Neural cell (in vitro differentiated cells): Measurements from ENCODE around the gene GTF2IRD1. TPM values are rescaled to one million over a fixed set of nuclear protein-coding genes. Genes with fewer than 3 reads are reported as not detected.
A peak's percentile ranks its signal among the peaks of the same experiment; 100 is the strongest.

Experiments
- H2AFZ ChIP-seq: fragments of 200-600, 300-800 bp; sonication (generic), shearing (Covaris generic); 2 replicates; pipeline ENCODE4 v1.6.0; 2014; ENCODE audit warnings: low read depth, mild to moderate bottlenecking, antibody characterized with exemption, low read length, moderate library complexity
- H3F3A ChIP-seq: fragments of 200-600 bp; shearing (Covaris generic); 2 replicates; pipeline ENCODE4 v1.6.1; 2016; ENCODE audit warnings: mild to moderate bottlenecking, moderate library complexity, mixed read lengths, antibody characterized with exemption, low read length; ENCODE audit not compliant: insufficient read depth, poor library complexity, severe bottlenecking
- H3K27ac ChIP-seq: fragments of 200-600, 300-800 bp; sonication (generic), shearing (Covaris generic); 2 replicates; pipeline ENCODE4 v1.5.1; 2014; ENCODE audit warnings: mild to moderate bottlenecking, low read length, moderate library complexity
- H3K27me3 ChIP-seq: fragments of 300-800, 200-600 bp; sonication (generic), shearing (Covaris generic); 2 replicates; pipeline ENCODE4 v1.6.0; 2014; ENCODE audit warnings: mild to moderate bottlenecking, low read depth, low read length, moderate library complexity; ENCODE audit not compliant: insufficient read depth
- H3K36me3 ChIP-seq: fragments of 300-800, 200-600 bp; sonication (generic), shearing (Covaris generic); 2 replicates; pipeline ENCODE4 v1.5.1; 2014; ENCODE audit warnings: mild to moderate bottlenecking, antibody characterized with exemption, low read length, moderate library complexity; ENCODE audit not compliant: insufficient read depth
- H3K4me2 ChIP-seq: fragments of 300-800, 200-600 bp; sonication (generic), shearing (Covaris generic); 2 replicates; pipeline ENCODE4 v1.6.0; 2014; ENCODE audit warnings: mild to moderate bottlenecking, low read length
- H3K4me3 ChIP-seq: fragments of 300-800, 200-600 bp; sonication (generic), shearing (Covaris generic); 2 replicates; pipeline ENCODE4 v1.5.1; 2014; ENCODE audit warnings: mild to moderate bottlenecking, low read length, moderate library complexity
- H3K79me2 ChIP-seq: fragments of 200-600 bp; shearing (Covaris generic); replicated peaks from 2 replicates; pipeline ENCODE4 v1.6.0; 2014; ENCODE audit warnings: mild to moderate bottlenecking, low read length, moderate library complexity; ENCODE audit not compliant: insufficient read depth
- H3K9ac ChIP-seq: fragments of 300-800, 200-600 bp; sonication (generic), shearing (Covaris generic); 2 replicates; pipeline ENCODE4 v1.6.1; 2016; ENCODE audit warnings: mild to moderate bottlenecking, low read length, mixed read lengths
- H3K9me2 ChIP-seq: fragments of 200-600 bp; shearing (Covaris generic); 2 replicates; pipeline ENCODE4 v1.6.1; 2016; ENCODE audit warnings: mild to moderate bottlenecking, low read length, mixed read lengths; ENCODE audit not compliant: insufficient read depth
- H3K9me3 ChIP-seq: fragments of 200-600, 300-800 bp; sonication (generic), shearing (Covaris generic); 2 replicates; pipeline ENCODE4 v1.6.1; 2016; ENCODE audit warnings: mild to moderate bottlenecking, mixed run types, low read length, moderate library complexity, mixed read lengths
- H4K20me1 ChIP-seq: fragments of 200-600 bp; shearing (Covaris generic); 2 replicates; pipeline ENCODE4 v1.6.1; 2016; ENCODE audit warnings: mild to moderate bottlenecking, mixed run types; ENCODE audit not compliant: insufficient read depth
- CTCF ChIP-seq: fragments of 450-650 bp; IDR thresholded peaks from 2 replicates; pipeline ENCODE4 v1.5.1; 2014; ENCODE audit warnings: antibody characterized with exemption, mild to moderate bottlenecking, moderate library complexity; ENCODE audit not compliant: poor library complexity, severe bottlenecking
- EP300 ChIP-seq: fragments of 450-650 bp; conservative IDR thresholded peaks from 2 replicates; pipeline ENCODE4 v1.6.1; 2014; ENCODE audit warnings: antibody characterized with exemption, mild to moderate bottlenecking, moderate library complexity; ENCODE audit not compliant: poor library complexity, severe bottlenecking
- EZH2 ChIP-seq: fragments of 200-600, 300-800 bp; shearing (Covaris generic), sonication (generic); IDR thresholded peaks from 2 replicates; pipeline ENCODE4 v1.6.1; 2014; ENCODE audit warnings: antibody characterized with exemption, low read length, borderline replicate concordance, mild to moderate bottlenecking; ENCODE audit not compliant: insufficient read depth, poor library complexity, severe bottlenecking
- MXI1 ChIP-seq: fragments of 450-650 bp; conservative IDR thresholded peaks from 2 replicates; pipeline ENCODE4 v1.6.1; 2014; ENCODE audit warnings: antibody characterized with exemption, mild to moderate bottlenecking; ENCODE audit not compliant: poor library complexity, severe bottlenecking
- POLR2AphosphoS5 ChIP-seq: IDR thresholded peaks from 2 replicates; pipeline ENCODE4 v1.6.1; 2012
- RAD21 ChIP-seq: fragments of 450-650 bp; conservative IDR thresholded peaks from 2 replicates; pipeline ENCODE4 v1.6.1; 2014; ENCODE audit warnings: antibody characterized with exemption, mild to moderate bottlenecking, moderate library complexity
- REST ChIP-seq: IDR thresholded peaks from 2 replicates; pipeline ENCODE4 v1.6.1; 2012; ENCODE audit warnings: borderline replicate concordance
- SMC3 ChIP-seq: fragments of 450-650 bp; conservative IDR thresholded peaks from 2 replicates; pipeline ENCODE4 v1.6.1; 2014; ENCODE audit warnings: antibody characterized with exemption, mild to moderate bottlenecking, moderate library complexity; ENCODE audit not compliant: poor library complexity
- TAF1 ChIP-seq: IDR thresholded peaks from 2 replicates; pipeline ENCODE4 v1.6.1; 2012; ENCODE audit warnings: low read depth
- polyA plus RNA-seq: library from polyadenylated mRNA; depleted of rRNA; stranded (reverse); fragments of >200 nt; gene quantifications from 2 replicates; pipeline ENCODE4 v1.2.3, GENCODE V29; 2014

Gene GTF2IRD1
- polyA plus RNA-seq, 1 donor from 2014 or later: 31.9 TPM

- Histone ChIP-seq H4K20me1 (peaks cover 6% of the 10 kb centered on the region), H3K27ac (peak overlapping the region; percentile 73), H3F3A (peaks cover 6% of the 10 kb centered on the region), H3K9ac (no peak overlapping the region), H3K36me3 (no peaks in the 10 kb centered on the region), H3K9me2 (no peaks in the 10 kb centered on the region), H3K9me3 (no peaks in the 10 kb centered on the region), H3K4me2 (no peak overlapping the region), H2AFZ (no peak overlapping the region), H3K27me3 (no peaks in the 10 kb centered on the region), H3K4me3 (no peak overlapping the region), H3K79me2 (peaks cover 61% of the 10 kb centered on the region)
- TF ChIP-seq POLR2AphosphoS5 (no peak), MXI1 (no peak), REST (no peak), CTCF (no peak)
Observed at GRCh38 chr7:74479066-74479781, 25.5 kb downstream of the GTF2IRD1 start.

GRCh38 chr7:74479961-74480829 lies 26.5 kb downstream of the GTF2IRD1 start:
- no peak for TF ChIP-seq EP300
- TF ChIP-seq EZH2: no peak
- peak; percentile 15 for TF ChIP-seq CTCF
- peak; percentile 25 for TF ChIP-seq POLR2AphosphoS5
- peak; percentile 79 for TF ChIP-seq MXI1
- no peak for TF ChIP-seq TAF1
- peak; percentile 36 for TF ChIP-seq SMC3
- TF ChIP-seq RAD21: peak; percentile 41
- peak; percentile 18 for TF ChIP-seq REST
- Histone ChIP-seq H3K27ac (peak overlapping the region; percentile 73), H3K4me2 (peak overlapping the region; percentile 22), H2AFZ (no peak overlapping the region), H3K27me3 (no peaks in the 10 kb centered on the region), H3K4me3 (peak overlapping the region; percentile 54), H3K9me2 (no peaks in the 10 kb centered on the region), H3K79me2 (peaks cover 58% of the 10 kb centered on the region), H3K9me3 (no peaks in the 10 kb centered on the region), H3K9ac (peak overlapping the region; percentile 65), H3F3A (peaks cover 6% of the 10 kb centered on the region), H3K36me3 (no peaks in the 10 kb centered on the region), H4K20me1 (peaks cover 6% of the 10 kb centered on the region)
